DOHH2 (cell line): ENCODE data around the gene ACACB.

Experiments
- H3F3A ChIP-seq: fragments of 200-600 bp; sonication (generic), shearing (Covaris generic); 2 replicates; pipeline ENCODE4 v1.6.0; 2016; ENCODE audit warnings: antibody characterized with exemption, mild to moderate bottlenecking; ENCODE audit not compliant: control insufficient read depth, insufficient read depth
- H3K27ac ChIP-seq: fragments of 200-600 bp; sonication (generic); 2 replicates; pipeline ENCODE4 v1.5.1; 2014; ENCODE audit warnings: low read depth, mild to moderate bottlenecking, low read length, moderate library complexity
- H3K27me3 ChIP-seq: fragments of 200-600 bp; sonication (generic); 2 replicates; pipeline ENCODE4 v1.6.1; 2014; ENCODE audit warnings: mild to moderate bottlenecking, low read length, mixed read lengths; ENCODE audit not compliant: control insufficient read depth
- H3K36me3 ChIP-seq: fragments of 200-600 bp; sonication (generic); 2 replicates; pipeline ENCODE4 v1.6.1; 2014; ENCODE audit warnings: mild to moderate bottlenecking, low read length, moderate library complexity, mixed read lengths; ENCODE audit not compliant: control insufficient read depth
- H3K4me1 ChIP-seq: fragments of 200-600 bp; sonication (generic); 2 replicates; pipeline ENCODE4 v1.6.1; 2014; ENCODE audit warnings: mild to moderate bottlenecking, low read length, mixed read lengths; ENCODE audit not compliant: control insufficient read depth
- H3K4me2 ChIP-seq: fragments of 200-600 bp; sonication (generic); 2 replicates; pipeline ENCODE4 v1.6.0; 2014; ENCODE audit warnings: mild to moderate bottlenecking, low read length, moderate library complexity
- H3K4me3 ChIP-seq: fragments of 200-600 bp; sonication (generic); 2 replicates; pipeline ENCODE4 v1.5.1; 2014; ENCODE audit warnings: mild to moderate bottlenecking, low read length, mixed read lengths
- H3K79me2 ChIP-seq: fragments of 200-600 bp; sonication (generic); 2 replicates; pipeline ENCODE4 v1.6.1; 2014; ENCODE audit warnings: mild to moderate bottlenecking, low read length, mixed read lengths; ENCODE audit not compliant: control insufficient read depth
- H3K9me2 ChIP-seq: fragments of 200-600 bp; sonication (generic); replicated peaks from 2 replicates; pipeline ENCODE4 v1.6.1; 2014; ENCODE audit warnings: mild to moderate bottlenecking, low read length, mixed read lengths; ENCODE audit not compliant: control insufficient read depth
- H3K9me3 ChIP-seq: fragments of 200-600 bp; sonication (generic); 2 replicates; pipeline ENCODE4 v1.6.1; 2014; ENCODE audit warnings: antibody characterized with exemption, low read length, mixed read lengths; ENCODE audit not compliant: control insufficient read depth, insufficient read depth
- H4K20me1 ChIP-seq: fragments of 200-600 bp; sonication (generic); 2 replicates; pipeline ENCODE4 v1.6.0; 2014; ENCODE audit warnings: low read depth, mild to moderate bottlenecking, antibody characterized with exemption, low read length, moderate library complexity; ENCODE audit not compliant: control insufficient read depth, insufficient read depth
- EZH2phosphoT487 ChIP-seq: fragments of 200-600 bp; sonication (generic); IDR thresholded peaks from 2 replicates; pipeline ENCODE4 v1.6.1; 2017; ENCODE audit warnings: borderline replicate concordance, mild to moderate bottlenecking, antibody characterized with exemption, low read length, moderate library complexity, mixed read lengths
- TF ChIP-seq, protein P1 (sequence below): fragments of 200-600 bp; sonication (generic); IDR thresholded peaks from one replicate; pipeline ENCODE4 v1.5.1; 2014; ENCODE audit warnings: antibody characterized with exemption, mild to moderate bottlenecking, low read depth, low read length; ENCODE audit not compliant: poor library complexity, severe bottlenecking

ACACB gene

DNA sequence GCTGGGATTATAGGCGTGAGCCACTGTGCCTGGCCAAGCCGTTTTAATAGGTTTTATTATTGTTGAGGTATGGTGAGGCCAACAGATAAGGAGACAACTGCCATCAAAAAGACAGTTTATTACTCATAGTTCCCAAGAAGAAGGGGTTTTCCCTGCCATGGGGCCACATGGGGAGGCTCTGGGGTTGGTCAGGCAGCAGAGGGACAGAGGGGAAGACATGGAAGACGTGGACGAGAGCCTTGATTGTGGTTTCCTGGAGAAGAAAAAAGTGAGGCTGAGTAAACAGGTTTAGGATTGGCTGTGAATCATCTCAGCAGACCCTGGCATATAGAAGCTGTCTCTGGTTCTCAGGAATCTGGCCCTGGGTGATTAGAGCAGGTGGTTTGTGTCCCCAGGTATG is 122.8 kb downstream of the ACACB start:
- H3K79me2 ChIP-seq = no peaks in the 10 kb centered on the region
- H3K27ac ChIP-seq = no peak overlapping the region
- H3K36me3 ChIP-seq = no peaks in the 10 kb centered on the region
- H3K4me2 ChIP-seq = no peak overlapping the region
- H3K9me2 ChIP-seq = no peaks in the 10 kb centered on the region
- H4K20me1 ChIP-seq = no peaks in the 10 kb centered on the region
- no peaks in the 10 kb centered on the region for H3K9me3 ChIP-seq
- no peak overlapping the region for H3K4me3 ChIP-seq
- no peaks in the 10 kb centered on the region for H3K27me3 ChIP-seq
- no peaks in the 10 kb centered on the region for H3K4me1 ChIP-seq
- no peaks in the 10 kb centered on the region for H3F3A ChIP-seq
- TF ChIP-seq, protein P1, sequence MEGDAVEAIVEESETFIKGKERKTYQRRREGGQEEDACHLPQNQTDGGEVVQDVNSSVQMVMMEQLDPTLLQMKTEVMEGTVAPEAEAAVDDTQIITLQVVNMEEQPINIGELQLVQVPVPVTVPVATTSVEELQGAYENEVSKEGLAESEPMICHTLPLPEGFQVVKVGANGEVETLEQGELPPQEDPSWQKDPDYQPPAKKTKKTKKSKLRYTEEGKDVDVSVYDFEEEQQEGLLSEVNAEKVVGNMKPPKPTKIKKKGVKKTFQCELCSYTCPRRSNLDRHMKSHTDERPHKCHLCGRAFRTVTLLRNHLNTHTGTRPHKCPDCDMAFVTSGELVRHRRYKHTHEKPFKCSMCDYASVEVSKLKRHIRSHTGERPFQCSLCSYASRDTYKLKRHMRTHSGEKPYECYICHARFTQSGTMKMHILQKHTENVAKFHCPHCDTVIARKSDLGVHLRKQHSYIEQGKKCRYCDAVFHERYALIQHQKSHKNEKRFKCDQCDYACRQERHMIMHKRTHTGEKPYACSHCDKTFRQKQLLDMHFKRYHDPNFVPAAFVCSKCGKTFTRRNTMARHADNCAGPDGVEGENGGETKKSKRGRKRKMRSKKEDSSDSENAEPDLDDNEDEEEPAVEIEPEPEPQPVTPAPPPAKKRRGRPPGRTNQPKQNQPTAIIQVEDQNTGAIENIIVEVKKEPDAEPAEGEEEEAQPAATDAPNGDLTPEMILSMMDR = no peak
- TF ChIP-seq EZH2phosphoT487 = no peak

DNA sequence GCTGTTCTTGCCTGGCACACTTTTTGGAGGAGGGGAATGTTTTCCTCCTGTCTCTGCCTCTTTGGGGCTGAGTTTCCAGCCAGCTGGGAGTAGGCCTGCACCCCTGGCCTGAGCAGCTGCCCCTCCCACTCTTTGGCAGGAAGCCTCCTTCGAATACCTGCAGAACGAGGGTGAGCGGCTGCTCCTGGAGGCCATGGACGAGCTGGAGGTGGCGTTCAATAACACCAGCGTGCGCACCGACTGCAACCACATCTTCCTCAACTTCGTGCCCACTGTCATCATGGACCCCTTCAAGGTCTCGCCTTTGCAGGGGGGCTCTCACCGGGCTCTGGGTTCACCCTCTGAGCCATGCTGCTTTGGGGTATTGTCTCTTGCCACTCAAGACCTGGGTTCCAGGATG is 123.3 kb downstream of the ACACB start:
- Histone ChIP-seq H3K9me2 (no peaks in the 10 kb centered on the region), H3K9me3 (no peaks in the 10 kb centered on the region), H3K36me3 (no peaks in the 10 kb centered on the region), H3F3A (no peaks in the 10 kb centered on the region), H3K27ac (no peak overlapping the region), H3K4me1 (no peaks in the 10 kb centered on the region), H3K79me2 (no peaks in the 10 kb centered on the region), H3K4me2 (no peak overlapping the region), H3K27me3 (no peaks in the 10 kb centered on the region), H3K4me3 (no peak overlapping the region), H4K20me1 (no peaks in the 10 kb centered on the region)
- no peak for TF ChIP-seq EZH2phosphoT487
- TF ChIP-seq, protein P1 = no peak

DNA sequence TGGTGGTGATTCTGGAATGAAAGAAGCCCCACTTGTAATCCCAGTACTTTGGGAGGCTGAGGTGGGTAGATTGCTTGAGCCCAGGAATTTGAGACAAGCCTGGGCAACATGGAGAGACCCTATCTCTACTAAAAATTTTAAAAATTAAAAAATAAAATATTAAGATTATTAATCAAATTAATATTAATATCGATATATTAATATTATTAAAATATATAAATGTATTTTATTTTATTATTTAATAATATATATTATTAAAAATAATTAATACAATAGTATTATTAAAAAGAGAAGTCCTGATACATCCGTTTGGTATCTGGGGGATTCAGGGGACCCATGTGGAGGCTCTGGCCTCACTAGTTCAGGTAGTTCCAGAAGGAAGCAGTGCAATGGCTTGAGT is 124.0 kb downstream of the ACACB start:
- no peaks in the 10 kb centered on the region for H3F3A ChIP-seq
- H3K9me3 ChIP-seq = no peaks in the 10 kb centered on the region
- H3K27me3 ChIP-seq = no peaks in the 10 kb centered on the region
- H3K9me2 ChIP-seq = no peaks in the 10 kb centered on the region
- H3K4me3 ChIP-seq = no peak overlapping the region
- no peaks in the 10 kb centered on the region for H3K79me2 ChIP-seq
- H3K36me3 ChIP-seq = no peaks in the 10 kb centered on the region
- no peak overlapping the region for H3K4me2 ChIP-seq
- H4K20me1 ChIP-seq = no peaks in the 10 kb centered on the region
- no peaks in the 10 kb centered on the region for H3K4me1 ChIP-seq
- H3K27ac ChIP-seq = no peak overlapping the region
- no peak for TF ChIP-seq EZH2phosphoT487
- TF ChIP-seq, protein P1 = no peak

DNA sequence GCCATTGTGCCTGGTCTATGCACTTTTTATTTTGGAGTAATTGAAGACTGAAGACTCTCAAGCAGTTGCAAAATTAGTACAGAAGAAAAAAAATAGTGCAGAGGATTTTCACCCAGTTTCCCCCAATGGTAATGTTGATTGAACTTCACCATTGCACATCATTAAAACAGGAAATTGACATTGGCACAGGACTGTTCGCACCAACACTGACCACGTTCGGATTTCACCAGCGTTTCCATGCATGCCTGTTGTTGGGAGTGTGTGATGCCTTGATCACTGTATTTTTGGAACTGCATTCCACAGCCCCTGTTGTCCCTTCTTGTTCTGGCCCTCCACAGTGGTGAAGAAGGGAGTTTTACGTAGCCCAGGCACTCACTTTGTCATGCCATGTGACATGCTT is 125.5 kb downstream of the ACACB start:
- no peaks in the 10 kb centered on the region for H3K27me3 ChIP-seq
- no peaks in the 10 kb centered on the region for H3K79me2 ChIP-seq
- TF ChIP-seq, protein P1 = no peak
- no peak for TF ChIP-seq EZH2phosphoT487
- no peaks in the 10 kb centered on the region for H3K4me1 ChIP-seq
- no peak overlapping the region for H3K4me3 ChIP-seq
- no peaks in the 10 kb centered on the region for H4K20me1 ChIP-seq
- no peaks in the 10 kb centered on the region for H3K9me2 ChIP-seq
- H3K4me2 ChIP-seq = no peak overlapping the region
- no peak overlapping the region for H3K27ac ChIP-seq
- H3K9me3 ChIP-seq = no peaks in the 10 kb centered on the region
- no peaks in the 10 kb centered on the region for H3K36me3 ChIP-seq
- H3F3A ChIP-seq = no peaks in the 10 kb centered on the region
